SK-N-MC (cell line): ENCODE data around the gene ACTG1.

Experiments
- DNase-seq: peaks from one replicate; pipeline ENCODE4 v3.0.0-alpha.2; 2011; ENCODE audit warnings: low read depth, low spot score
- H3K27ac ChIP-seq: fragments of 200-600 bp; sonication (generic); 2 replicates; pipeline ENCODE4 v1.5.1; 2016; ENCODE audit warnings: mixed run types
- H3K36me3 ChIP-seq: fragments of 200-600 bp; sonication (generic); 2 replicates; pipeline ENCODE4 v1.6.1; 2017; ENCODE audit warnings: antibody characterized with exemption, low read length, mixed read lengths; ENCODE audit not compliant: insufficient read depth
- H3K4me3 ChIP-seq: fragments of 200-600 bp; sonication (generic); 2 replicates; pipeline ENCODE4 v1.5.1; 2016
- H3K9ac ChIP-seq: fragments of 200-600 bp; sonication (generic); 2 replicates; pipeline ENCODE4 v1.8.0; 2017; ENCODE audit warnings: mixed run types, mixed read lengths; ENCODE audit not compliant: insufficient read length
- H3K9me3 ChIP-seq: fragments of 200-600 bp; sonication (generic); 2 replicates; pipeline ENCODE4 v1.6.1; 2017; ENCODE audit warnings: low read depth, mild to moderate bottlenecking, antibody characterized with exemption, low read length, moderate library complexity, mixed read lengths
- EZH2 ChIP-seq: fragments of 200-600 bp; sonication (generic); IDR thresholded peaks from one replicate; pipeline ENCODE4 v1.6.1; 2017; ENCODE audit warnings: antibody characterized with exemption
- FOXP2 ChIP-seq: optimal IDR thresholded peaks from 2 replicates; pipeline ENCODE3; 2011; ENCODE audit warnings: mild to moderate bottlenecking, moderate library complexity; ENCODE audit not compliant: insufficient read depth; ENCODE audit errors: extremely low read length, control extremely low read depth
- POLR2AphosphoS5 ChIP-seq: IDR thresholded peaks from 2 replicates; pipeline ENCODE4 v1.6.1; 2012; ENCODE audit warnings: mild to moderate bottlenecking, low read depth, low read length, borderline replicate concordance

Gene ACTG1

DNA sequence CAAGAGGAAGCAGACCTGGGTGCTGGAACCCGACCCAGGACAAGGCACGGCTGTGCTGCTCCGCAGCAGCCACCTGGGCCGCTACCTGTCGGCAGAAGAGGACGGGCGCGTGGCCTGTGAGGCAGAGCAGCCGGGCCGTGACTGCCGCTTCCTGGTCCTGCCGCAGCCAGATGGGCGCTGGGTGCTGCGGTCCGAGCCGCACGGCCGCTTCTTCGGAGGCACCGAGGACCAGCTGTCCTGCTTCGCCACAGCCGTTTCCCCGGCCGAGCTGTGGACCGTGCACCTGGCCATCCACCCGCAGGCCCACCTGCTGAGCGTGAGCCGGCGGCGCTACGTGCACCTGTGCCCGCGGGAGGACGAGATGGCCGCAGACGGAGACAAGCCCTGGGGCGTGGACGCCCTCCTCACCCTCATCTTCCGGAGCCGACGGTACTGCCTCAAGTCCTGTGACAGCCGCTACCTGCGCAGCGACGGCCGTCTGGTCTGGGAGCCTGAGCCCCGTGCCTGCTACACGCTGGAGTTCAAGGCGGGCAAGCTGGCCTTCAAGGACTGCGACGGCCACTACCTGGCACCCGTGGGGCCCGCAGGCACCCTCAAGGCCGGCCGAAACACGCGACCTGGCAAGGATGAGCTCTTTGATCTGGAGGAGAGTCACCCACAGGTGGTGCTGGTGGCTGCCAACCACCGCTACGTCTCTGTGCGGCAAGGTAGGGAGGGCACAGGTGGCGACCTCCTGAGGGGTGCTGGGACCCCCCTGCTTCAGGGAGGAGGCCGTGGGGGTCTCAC lies 16.2 kb upstream of the ACTG1 start:
- TF ChIP-seq EZH2: no peak
- no peak for TF ChIP-seq FOXP2
- no peak overlapping the region for H3K9ac ChIP-seq

DNA sequence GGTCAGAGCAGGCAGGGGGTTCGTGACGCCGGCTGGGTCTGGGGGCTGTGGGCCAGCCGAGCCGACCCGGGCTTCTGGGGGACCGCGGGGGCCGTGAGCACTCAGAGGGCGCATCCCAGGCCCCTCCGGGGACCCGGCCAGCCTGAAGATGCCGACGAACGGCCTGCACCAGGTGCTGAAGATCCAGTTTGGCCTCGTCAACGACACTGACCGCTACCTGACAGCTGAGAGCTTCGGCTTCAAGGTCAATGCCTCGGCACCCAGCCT lies 15.7 kb upstream of the ACTG1 start:
- DNase-seq: no peak
- no peak overlapping the region for H3K27ac ChIP-seq
- H3K36me3 ChIP-seq: no peaks in the 10 kb centered on the region
- no peaks in the 10 kb centered on the region for H3K9me3 ChIP-seq
- TF ChIP-seq EZH2 (no peak), FOXP2 (no peak)
- no peak overlapping the region for H3K4me3 ChIP-seq
- H3K9ac ChIP-seq: no peak overlapping the region

More for the DNA sequence above, 16.2 kb upstream of the ACTG1 start:
- H3K9me3 ChIP-seq: no peaks in the 10 kb centered on the region
- DNase-seq: no peak
- H3K36me3 ChIP-seq: no peaks in the 10 kb centered on the region
- no peak overlapping the region for H3K4me3 ChIP-seq
- H3K27ac ChIP-seq: no peak overlapping the region

DNA sequence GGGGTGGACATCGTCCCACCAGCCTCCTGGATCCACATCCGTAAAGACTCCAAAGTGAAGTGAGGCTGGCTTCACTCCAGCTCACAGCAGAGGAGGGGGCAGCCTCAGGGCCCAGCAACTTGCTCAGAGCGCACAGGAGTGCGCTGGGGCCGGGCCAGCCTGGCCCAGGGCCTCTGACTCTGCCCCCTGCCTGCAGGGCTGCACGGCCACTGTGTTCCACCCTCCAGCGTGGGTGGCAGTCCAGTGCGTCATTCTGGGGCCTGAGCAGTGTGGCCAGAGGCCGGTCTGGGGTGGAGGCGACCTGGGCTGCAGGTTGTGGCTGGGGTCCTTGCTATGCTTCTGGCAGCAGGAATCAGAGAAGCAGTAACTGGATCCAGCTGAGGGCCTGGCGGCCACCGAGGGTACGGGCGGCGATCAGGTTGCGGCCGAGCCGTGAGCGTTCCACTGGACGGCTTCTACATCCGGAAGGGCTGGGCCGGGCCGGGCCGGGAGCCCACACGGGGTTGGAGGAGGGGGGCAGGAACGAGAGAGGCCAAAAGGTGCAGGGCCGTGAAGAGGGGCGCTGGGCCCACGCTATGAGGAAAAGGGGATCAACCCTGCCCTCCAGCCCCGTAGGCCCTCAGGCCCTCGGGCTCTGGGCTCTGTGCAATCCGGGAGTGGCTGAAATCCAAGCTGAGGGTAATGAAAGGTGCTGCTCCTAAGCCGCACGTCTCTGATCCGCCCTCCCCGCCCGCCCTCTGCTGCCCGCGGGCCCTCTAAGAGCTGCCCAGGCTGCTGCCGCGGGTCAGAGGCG lies 15.2 kb upstream of the ACTG1 start, which contains the start of gene FSCN2:
TSS of gene FSCN2 (plus strand) at position 787 of the 793 bp plus-strand sequence. CDS start 155 bp downstream, outside the sequence.
- no peak within 1 kb of the TSS for H3K4me3 ChIP-seq
- no peaks in the 10 kb centered on the region for H3K36me3 ChIP-seq
- TF ChIP-seq POLR2AphosphoS5: no peak
- TF ChIP-seq EZH2: no peak
- no peak for DNase-seq
- no peaks in the 10 kb centered on the region for H3K9me3 ChIP-seq
- H3K9ac ChIP-seq: no peak within 1 kb of the TSS
- no peak within 1 kb of the TSS for H3K27ac ChIP-seq

DNA sequence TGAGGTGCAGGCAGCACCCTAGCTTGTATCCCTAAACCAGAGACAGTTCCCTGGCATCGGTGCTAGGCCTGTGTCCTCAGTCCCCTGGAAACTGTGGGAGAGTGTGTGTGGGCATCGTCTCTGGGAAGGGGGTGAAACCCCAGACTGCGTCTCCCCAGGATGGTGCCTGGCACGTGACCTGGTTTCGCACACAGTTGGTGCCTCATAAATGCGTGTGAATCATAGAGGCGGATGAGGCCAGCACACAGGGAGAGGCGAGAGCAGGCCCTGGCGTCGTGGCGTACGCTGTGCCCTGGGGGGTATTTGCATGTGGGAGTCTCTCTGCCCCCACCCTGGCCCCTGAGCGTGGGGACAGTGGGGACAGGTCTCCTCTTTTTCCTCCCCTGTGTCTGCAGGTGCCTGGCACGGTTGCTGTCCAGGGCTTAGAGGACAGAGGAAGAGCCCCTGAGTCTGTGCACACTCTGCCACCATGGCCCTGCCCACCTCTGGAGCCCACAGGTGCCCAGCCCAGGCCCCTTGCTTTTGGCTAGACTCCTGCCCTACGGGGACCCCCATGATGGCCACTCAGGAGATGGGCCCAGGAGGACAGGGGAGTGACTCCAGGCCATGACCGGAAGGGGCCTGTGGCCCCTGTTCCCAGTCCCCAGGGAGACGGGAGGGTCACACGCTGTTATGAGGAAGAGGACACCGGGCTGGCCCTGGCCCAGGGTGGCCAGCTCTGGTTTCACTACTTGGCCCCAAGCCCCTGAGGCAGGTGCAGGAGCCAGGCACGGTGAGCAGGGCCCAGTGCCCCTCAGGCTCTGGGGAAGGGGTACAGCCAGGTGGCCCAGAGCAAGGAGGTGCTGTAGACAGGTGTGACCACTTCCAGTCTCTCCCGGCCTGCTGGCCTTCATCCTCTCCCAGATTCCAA lies 14.3 kb upstream of the ACTG1 start:
- DNase-seq: no peak

DNA sequence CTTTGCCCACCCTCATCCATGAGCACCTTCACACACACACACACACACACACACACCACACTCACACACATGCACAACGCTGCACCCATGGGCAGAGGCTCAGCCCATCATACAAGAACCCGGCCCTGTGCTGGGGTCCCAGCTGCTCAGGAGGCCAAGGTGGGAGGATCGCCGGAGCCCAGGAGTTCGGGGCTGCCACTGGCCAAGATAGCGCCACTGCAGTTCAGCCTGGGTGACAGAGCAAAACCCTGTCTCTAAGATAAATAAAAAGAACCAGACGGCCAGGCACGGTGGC lies 12.2 kb upstream of the ACTG1 start:
- Histone ChIP-seq H3K4me3 (no peak overlapping the region), H3K36me3 (no peaks in the 10 kb centered on the region), H3K27ac (no peak overlapping the region), H3K9ac (no peak overlapping the region), H3K9me3 (no peaks in the 10 kb centered on the region)
- TF ChIP-seq POLR2AphosphoS5 (no peak), FOXP2 (no peak), EZH2 (no peak)
- no peak for DNase-seq

More for the DNA sequence above, 14.3 kb upstream of the ACTG1 start:
- TF ChIP-seq EZH2: no peak
- TF ChIP-seq POLR2AphosphoS5: no peak
- no peak for TF ChIP-seq FOXP2
- Histone ChIP-seq H3K36me3 (no peaks in the 10 kb centered on the region), H3K4me3 (no peak overlapping the region), H3K27ac (no peak overlapping the region), H3K9ac (no peak overlapping the region), H3K9me3 (no peaks in the 10 kb centered on the region)

DNA sequence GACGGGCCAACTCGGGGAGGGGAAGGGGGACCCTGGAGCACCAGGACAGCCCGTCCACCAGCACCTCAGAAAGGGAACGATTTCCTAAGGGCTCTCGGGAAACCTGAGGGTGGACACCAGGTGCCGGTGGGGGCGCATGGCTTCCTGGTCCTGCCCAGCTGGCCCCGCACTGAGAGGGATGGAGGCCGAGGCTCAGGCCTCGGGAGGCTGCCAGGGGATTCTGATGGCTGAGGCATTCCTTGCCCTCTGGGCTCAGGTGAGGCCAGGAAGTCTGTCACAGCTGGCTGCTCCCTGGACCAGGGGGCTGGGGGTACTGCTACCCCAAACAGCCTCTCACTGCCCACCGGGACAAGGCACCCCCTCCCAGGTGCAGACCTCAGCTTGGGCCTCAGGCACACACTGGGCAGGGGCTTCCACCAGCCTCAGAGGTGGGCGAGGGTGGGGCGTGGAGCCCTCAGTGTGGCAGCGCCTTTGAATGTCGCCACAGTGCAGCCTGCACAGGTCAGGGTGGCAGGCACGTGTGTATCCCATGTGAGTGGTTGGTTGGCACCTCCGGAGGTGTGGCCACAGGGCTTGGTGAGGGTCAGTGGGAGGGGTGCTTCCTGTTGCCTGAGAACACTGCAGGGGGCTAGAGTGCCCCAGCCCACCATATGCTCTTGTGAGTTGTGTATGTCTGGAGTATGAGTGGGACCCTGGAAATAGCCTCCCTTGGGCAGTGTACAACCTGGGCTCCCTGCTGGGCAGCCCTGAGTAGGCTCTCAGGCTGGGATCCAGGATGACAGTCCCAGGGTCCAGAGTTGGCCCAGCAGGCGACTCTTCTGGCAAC lies 11.7 kb upstream of the ACTG1 start:
- no peak for TF ChIP-seq POLR2AphosphoS5
- TF ChIP-seq FOXP2: no peak
- no peak for TF ChIP-seq EZH2
- Histone ChIP-seq H3K4me3 (no peak overlapping the region), H3K9ac (no peak overlapping the region), H3K9me3 (no peaks in the 10 kb centered on the region), H3K36me3 (no peaks in the 10 kb centered on the region), H3K27ac (no peak overlapping the region)
- no peak for DNase-seq

DNA sequence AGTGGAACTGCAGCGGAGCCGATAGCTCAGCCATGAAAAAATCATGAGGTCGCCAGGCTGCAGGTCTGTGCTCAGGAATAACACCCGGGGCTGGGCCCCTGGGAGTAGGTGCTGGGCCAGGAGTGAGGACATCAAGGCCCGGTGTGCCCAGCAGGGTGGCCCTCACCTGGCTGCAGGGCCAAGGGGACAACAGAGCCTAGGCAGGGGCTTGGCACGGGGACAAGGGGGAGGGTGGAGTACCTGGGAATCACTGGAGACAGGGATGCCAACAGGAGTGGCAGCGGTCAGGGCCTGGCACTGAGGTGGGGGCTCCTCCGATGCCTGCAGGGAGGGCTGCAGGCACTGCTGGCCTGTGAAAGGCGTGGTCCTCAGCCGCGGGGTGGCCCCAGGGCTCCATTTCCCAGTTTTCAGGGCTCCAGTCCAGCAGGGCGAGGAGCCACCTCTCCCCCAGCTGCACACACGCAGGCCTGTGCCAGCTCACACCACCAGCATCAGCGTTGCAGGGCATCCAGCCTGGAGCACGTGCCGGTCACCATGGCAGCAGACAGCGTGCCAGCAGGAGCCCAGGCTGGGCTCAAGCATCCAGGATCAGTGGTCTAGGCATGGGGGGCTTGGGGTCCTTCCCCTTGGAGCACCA lies 10.9 kb upstream of the ACTG1 start:
- no peak overlapping the region for H3K4me3 ChIP-seq
- no peak for DNase-seq

More for the DNA sequence above, 10.9 kb upstream of the ACTG1 start:
- TF ChIP-seq POLR2AphosphoS5 (no peak), FOXP2 (no peak), EZH2 (no peak)
- no peak overlapping the region for H3K9ac ChIP-seq
- H3K9me3 ChIP-seq: no peaks in the 10 kb centered on the region
- no peaks in the 10 kb centered on the region for H3K36me3 ChIP-seq
- no peak overlapping the region for H3K27ac ChIP-seq
